GM12872 (cell line): Measurements from ENCODE around the gene KRT7.

Experiments
- TF ChIP-seq, protein P1 (sequence below): IDR thresholded peaks from 3 replicates; pipeline ENCODE4 v1.5.1; 2011; ENCODE audit warnings: low read depth, mild to moderate bottlenecking, low read length, moderate library complexity; ENCODE audit not compliant: insufficient read depth

The KRT7 gene

DNA sequence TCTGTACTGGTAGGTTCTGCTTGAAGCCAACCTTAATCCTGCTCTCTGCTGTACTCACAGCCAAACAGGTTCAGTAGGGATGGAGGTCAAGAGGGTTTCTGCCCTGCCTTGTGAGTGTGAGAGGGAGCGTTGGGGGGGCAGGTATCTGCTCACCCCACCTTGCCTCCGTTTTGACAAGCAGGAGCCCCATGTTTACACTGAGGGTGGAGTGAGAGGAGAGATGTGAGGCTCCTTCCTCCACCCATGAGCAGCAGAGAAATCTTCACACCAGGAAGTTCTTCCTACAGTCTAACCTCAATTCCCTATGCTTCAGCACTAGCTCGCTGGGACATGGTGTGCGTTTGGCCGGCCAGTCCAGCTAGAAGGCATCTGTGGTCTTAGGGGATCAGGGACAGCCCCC is 45.4 kb upstream of the KRT7 start:
- TF ChIP-seq, protein P1, sequence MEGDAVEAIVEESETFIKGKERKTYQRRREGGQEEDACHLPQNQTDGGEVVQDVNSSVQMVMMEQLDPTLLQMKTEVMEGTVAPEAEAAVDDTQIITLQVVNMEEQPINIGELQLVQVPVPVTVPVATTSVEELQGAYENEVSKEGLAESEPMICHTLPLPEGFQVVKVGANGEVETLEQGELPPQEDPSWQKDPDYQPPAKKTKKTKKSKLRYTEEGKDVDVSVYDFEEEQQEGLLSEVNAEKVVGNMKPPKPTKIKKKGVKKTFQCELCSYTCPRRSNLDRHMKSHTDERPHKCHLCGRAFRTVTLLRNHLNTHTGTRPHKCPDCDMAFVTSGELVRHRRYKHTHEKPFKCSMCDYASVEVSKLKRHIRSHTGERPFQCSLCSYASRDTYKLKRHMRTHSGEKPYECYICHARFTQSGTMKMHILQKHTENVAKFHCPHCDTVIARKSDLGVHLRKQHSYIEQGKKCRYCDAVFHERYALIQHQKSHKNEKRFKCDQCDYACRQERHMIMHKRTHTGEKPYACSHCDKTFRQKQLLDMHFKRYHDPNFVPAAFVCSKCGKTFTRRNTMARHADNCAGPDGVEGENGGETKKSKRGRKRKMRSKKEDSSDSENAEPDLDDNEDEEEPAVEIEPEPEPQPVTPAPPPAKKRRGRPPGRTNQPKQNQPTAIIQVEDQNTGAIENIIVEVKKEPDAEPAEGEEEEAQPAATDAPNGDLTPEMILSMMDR, result no peak

GRCh38 chr12:52188658-52189057 is 44.4 kb upstream of the KRT7 start:
- TF ChIP-seq, protein P1, result no peak

DNA sequence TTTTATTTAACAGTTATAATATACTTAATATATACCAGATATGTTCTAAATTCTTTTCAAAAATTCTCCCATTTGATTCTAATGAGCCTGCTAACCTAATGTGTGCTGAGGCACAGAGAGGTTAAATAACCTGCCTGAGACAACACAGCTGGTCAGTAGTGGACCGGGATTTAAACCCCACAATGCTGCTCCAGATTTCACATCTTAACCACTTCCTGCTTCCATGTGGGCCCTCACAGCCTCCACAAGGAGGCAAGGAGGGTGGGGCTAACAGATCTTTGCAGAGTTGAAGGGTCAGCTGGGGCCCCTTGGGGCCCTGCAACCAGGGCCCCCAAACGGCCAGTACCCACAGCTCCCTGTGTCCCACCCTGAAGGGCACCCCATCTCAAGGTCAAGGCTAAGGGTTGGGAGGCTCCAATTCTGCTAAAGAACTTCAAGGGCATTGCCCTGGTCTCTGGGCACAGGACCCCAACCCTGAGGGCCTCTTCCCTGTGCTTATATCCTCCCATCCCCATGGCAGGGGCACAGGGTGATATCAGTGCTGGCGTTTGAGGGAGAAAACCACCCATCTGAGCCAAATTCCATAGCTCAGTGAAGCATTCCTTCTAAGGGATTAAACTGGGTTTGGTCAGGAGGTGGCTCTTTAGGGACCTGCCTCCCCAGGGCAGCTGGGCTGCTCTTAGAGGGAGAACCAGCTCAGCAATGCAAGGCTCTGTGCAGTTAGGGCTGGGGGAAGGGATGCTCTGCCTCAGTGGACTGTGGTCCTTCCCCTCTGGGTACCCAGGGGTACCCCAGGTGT is 43.5 kb upstream of the KRT7 start:
- TF ChIP-seq, protein P1, result no peak

GRCh38 chr12:52190860-52191729 is 41.9 kb upstream of the KRT7 start:
- TF ChIP-seq, protein P1, result no peak

- TF ChIP-seq, protein P1, result no peak
Measured at GRCh38 chr12:52191841-52192791, 40.9 kb upstream of the KRT7 start, which contains the start of gene KRT80. Gene KRT80, minus strand, starts transcription at chr12:52192014. Its CDS starts 112 bp downstream, at chr12:52191902.

GRCh38 chr12:52193532-52193931 is 39.5 kb upstream of the KRT7 start:
- TF ChIP-seq, protein P1, result no peak
